HEK293 (cell line): Measurements from ENCODE around the gene S100A10.

Experiments used
- ATF2 ChIP-seq: fragments of 450-650 bp; formaldehyde crosslinking; IDR thresholded peaks from 2 replicates; pipeline ENCODE4 v1.5.1; 2016; ENCODE audit warnings: missing biosample characterization, missing genetic modification characterization, low read depth
- BCL11B ChIP-seq: fragments of 450-650 bp; formaldehyde crosslinking; IDR thresholded peaks from 2 replicates; pipeline ENCODE4 v1.5.1; 2016; ENCODE audit warnings: low read depth, missing biosample characterization, missing genetic modification characterization
- GFI1B ChIP-seq: fragments of 450-650 bp; formaldehyde crosslinking; IDR thresholded peaks from 2 replicates; pipeline ENCODE4 v1.5.1; 2016; ENCODE audit warnings: missing biosample characterization, missing genetic modification characterization
- GLI2 ChIP-seq: fragments of 450-650 bp; formaldehyde crosslinking; IDR thresholded peaks from 2 replicates; pipeline ENCODE4; 2017; ENCODE audit warnings: missing biosample characterization, missing genetic modification characterization, low read depth, borderline replicate concordance
- PRDM10 ChIP-seq: fragments of 450-650 bp; formaldehyde crosslinking; IDR thresholded peaks from 2 replicates; pipeline ENCODE4 v1.5.1; 2016; ENCODE audit warnings: missing biosample characterization, missing genetic modification characterization
- PRDM2 ChIP-seq: fragments of 450-650 bp; formaldehyde crosslinking; IDR thresholded peaks from 2 replicates; pipeline ENCODE4 v1.5.1; 2016; ENCODE audit warnings: missing biosample characterization, missing genetic modification characterization, borderline replicate concordance
- SETDB1 ChIP-seq: IDR thresholded peaks from one replicate; pipeline ENCODE4 v1.6.1; 2017; ENCODE audit warnings: mild to moderate bottlenecking, low read length, moderate library complexity, mixed read lengths; ENCODE audit not compliant: insufficient read length
- SP3 ChIP-seq: fragments of 450-650 bp; formaldehyde crosslinking; IDR thresholded peaks from 2 replicates; pipeline ENCODE4 v1.5.1; 2016; ENCODE audit warnings: missing biosample characterization, missing genetic modification characterization
- TSHZ1 ChIP-seq: fragments of 450-650 bp; formaldehyde crosslinking; IDR thresholded peaks from 2 replicates; pipeline ENCODE4 v1.5.1; 2016; ENCODE audit warnings: missing biosample characterization, missing genetic modification characterization, borderline replicate concordance
- ZBTB1 ChIP-seq: fragments of 450-650 bp; formaldehyde crosslinking; IDR thresholded peaks from 2 replicates; pipeline ENCODE4 v1.5.1; 2016; ENCODE audit warnings: missing biosample characterization, missing genetic modification characterization
- ZBTB7A ChIP-seq: fragments of 450-650 bp; formaldehyde crosslinking; IDR thresholded peaks from 2 replicates; pipeline ENCODE4 v1.5.1; 2016; ENCODE audit warnings: low read depth, missing biosample characterization, missing genetic modification characterization
- ZNF114 ChIP-seq: fragments of 450-650 bp; formaldehyde crosslinking; IDR thresholded peaks from 2 replicates; pipeline ENCODE4 v1.5.0; 2017; ENCODE audit warnings: missing biosample characterization, missing genetic modification characterization
- ZNF24 ChIP-seq: fragments of 450-650 bp; formaldehyde crosslinking; IDR thresholded peaks from 2 replicates; pipeline ENCODE4 v1.5.1; 2016; ENCODE audit warnings: missing biosample characterization, missing genetic modification characterization
- ZNF280D ChIP-seq: fragments of 450-650 bp; formaldehyde crosslinking; IDR thresholded peaks from 2 replicates; pipeline ENCODE4 v1.5.1; 2016; ENCODE audit warnings: missing biosample characterization, missing genetic modification characterization
- ZNF292 ChIP-seq: fragments of 450-650 bp; formaldehyde crosslinking; IDR thresholded peaks from 2 replicates; pipeline ENCODE4 v1.5.1; 2016; ENCODE audit warnings: low read depth, missing biosample characterization, missing genetic modification characterization, borderline replicate concordance
- ZNF302 ChIP-seq: fragments of 450-650 bp; formaldehyde crosslinking; IDR thresholded peaks from 2 replicates; pipeline ENCODE4 v1.5.1; 2016; ENCODE audit warnings: missing biosample characterization, missing genetic modification characterization, low read depth
- ZNF510 ChIP-seq: fragments of 450-650 bp; formaldehyde crosslinking; IDR thresholded peaks from 2 replicates; pipeline ENCODE4 v1.5.1; 2018; ENCODE audit warnings: mild to moderate bottlenecking, missing genetic modification characterization, missing biosample characterization; ENCODE audit not compliant: insufficient replicate concordance
- ZNF561 ChIP-seq: fragments of 450-650 bp; IDR thresholded peaks from 2 replicates; pipeline ENCODE4 v1.5.1; 2018; ENCODE audit warnings: missing biosample characterization, missing genetic modification characterization, borderline replicate concordance
- ZNF585B ChIP-seq: fragments of 450-650 bp; formaldehyde crosslinking; IDR thresholded peaks from 2 replicates; pipeline ENCODE4 v1.5.1; 2016; ENCODE audit warnings: missing biosample characterization, missing genetic modification characterization
- ZNF707 ChIP-seq: fragments of 450-650 bp; formaldehyde crosslinking; IDR thresholded peaks from 2 replicates; pipeline ENCODE4 v1.5.1; 2016; ENCODE audit warnings: missing biosample characterization, missing genetic modification characterization
- ZSCAN23 ChIP-seq: fragments of 450-650 bp; formaldehyde crosslinking; IDR thresholded peaks from 2 replicates; pipeline ENCODE4 v1.5.1; 2016; ENCODE audit warnings: missing biosample characterization, missing genetic modification characterization

The S100A10 gene

GRCh38 chr1:151972542-151973248 lies 21.0 kb downstream of the S100A10 start (continued):
- no peak; the same call in 1 of the 2 replicates for TF ChIP-seq ZBTB1 (tag by site-specific recombination)
- TF ChIP-seq BCL11B (tag by site-specific recombination): no peak
- peak; percentile 52; the same call in 1 of the 2 replicates for TF ChIP-seq ZSCAN23 (tag by site-specific recombination)
- no peak for TF ChIP-seq ZBTB7A
- TF ChIP-seq SP3 (tag by site-specific recombination): no peak
- TF ChIP-seq ZNF707 (tag by site-specific recombination): no peak
- TF ChIP-seq PRDM2 (tag by site-specific recombination): no peak
- no peak for TF ChIP-seq ZNF510 (tag by site-specific recombination)
- peak; percentile 53 for TF ChIP-seq ATF2
- no peak for TF ChIP-seq SETDB1
- peak; percentile 90; the same call in 1 of the 2 replicates for TF ChIP-seq ZNF561 (tag by site-specific recombination)
- TF ChIP-seq TSHZ1 (tag by site-specific recombination): peak; percentile 95
- peak; percentile 83 for TF ChIP-seq GLI2 (tag by site-specific recombination)
- TF ChIP-seq PRDM10: 0 out of 2 replicates have a peak, but pooled peaks have one; percentile 17
- TF ChIP-seq ZNF585B: no peak
- no peak for TF ChIP-seq ZNF114 (tag by site-specific recombination)
- TF ChIP-seq ZNF24 (tag by site-specific recombination): peak; percentile 89
- peak; percentile 89 for TF ChIP-seq GFI1B (tag by site-specific recombination)
- no peak for TF ChIP-seq ZNF280D (tag by site-specific recombination)
- no peak for TF ChIP-seq ZNF302 (tag by site-specific recombination)
- TF ChIP-seq ZNF292 (tag by site-specific recombination): no peak
